ENCODE measurements around the gene CKAP4. TPM values are rescaled to one million over a fixed set of nuclear protein-coding genes. Genes with fewer than 3 reads are reported as not detected.

The CKAP4 gene
- total RNA-seq, 4 donors from 2014 or later = 15.5 to 24.5 (median 21.0) TPM

DNA sequence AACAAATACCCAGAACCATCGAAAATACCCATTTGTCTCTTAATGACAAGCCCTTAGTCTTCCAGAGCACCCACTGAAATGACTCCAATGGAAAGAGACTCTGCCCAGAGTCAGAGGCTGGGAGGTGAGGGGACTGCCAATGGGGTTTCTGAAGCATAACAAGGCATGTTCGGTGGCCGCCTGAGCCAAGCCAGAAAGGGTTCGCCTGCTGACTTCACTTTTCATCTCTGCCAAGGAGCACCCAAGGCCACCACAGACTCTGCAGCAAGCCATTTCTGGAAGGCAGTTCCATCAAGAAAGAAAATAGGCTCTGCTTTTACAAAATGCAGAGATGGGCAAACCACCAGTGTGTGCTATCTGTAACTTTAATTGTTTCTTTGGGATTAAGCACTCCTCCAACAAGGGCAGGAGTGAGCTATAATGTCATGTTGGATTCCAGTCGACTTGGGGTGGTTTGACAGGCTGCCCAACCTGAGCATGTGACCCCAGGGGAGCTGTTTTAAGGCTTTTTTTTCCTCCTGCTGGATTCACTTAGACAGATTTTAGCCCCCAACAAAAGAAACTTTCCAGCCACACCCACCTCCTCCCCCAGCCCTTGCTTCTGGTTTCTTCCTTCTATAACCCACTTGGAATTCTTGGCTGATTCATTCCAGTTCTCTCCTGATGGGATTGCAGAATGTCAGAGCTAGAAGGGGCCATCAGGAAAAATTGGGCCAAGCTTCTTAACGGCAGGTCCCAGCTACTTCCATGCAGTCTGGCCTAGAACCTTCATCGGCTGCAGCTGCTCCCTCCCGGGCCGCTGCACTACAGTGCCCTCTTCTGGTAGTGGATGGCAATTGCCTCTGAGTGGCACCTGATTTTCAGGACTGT, 24.1 kb downstream of the CKAP4 start:
- DNase-seq = peak; percentile 45 to 84 (median 73)
- H3K4me3 ChIP-seq = no peak overlapping the region
- H3K36me3 ChIP-seq = no peaks in the 10 kb centered on the region
- H3K27me3 ChIP-seq = no peaks in the 10 kb centered on the region
- no peak overlapping the region for H3K27ac ChIP-seq
- no peaks in the 10 kb centered on the region for H3K4me1 ChIP-seq
- no peaks in the 10 kb centered on the region for H3K9me3 ChIP-seq
- TF ChIP-seq CTCF (IDR thresholded peaks at IDR 0.05) (peak; percentile 80 to 97 (median 87)), POLR2A (IDR thresholded peaks at IDR 0.05) (no peak)

DNA sequence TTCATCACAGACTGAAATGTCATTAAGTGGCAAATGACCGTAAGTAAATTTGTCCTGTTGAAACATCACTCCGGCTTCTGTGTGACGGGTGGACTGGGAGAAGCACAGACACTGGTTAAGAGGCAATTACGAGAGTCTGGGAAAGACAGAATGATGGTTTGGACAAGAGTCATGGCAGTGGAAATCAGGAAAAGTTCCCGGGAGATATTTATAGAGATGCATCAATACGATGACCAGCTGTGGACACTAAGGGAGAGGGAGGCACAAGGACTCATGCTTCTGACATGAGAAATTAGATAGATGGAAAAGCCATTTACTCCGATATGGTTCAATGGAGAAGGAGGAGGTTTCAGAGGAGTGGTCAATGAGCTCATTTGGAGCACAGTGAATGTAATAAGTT, 27.3 kb downstream of the CKAP4 start:
- H3K27me3 ChIP-seq = no peaks in the 10 kb centered on the region
- H3K9me3 ChIP-seq = peaks cover 0 to 12% (median 0%) of the 10 kb centered on the region in 4 donors
- H3K36me3 ChIP-seq = no peaks in the 10 kb centered on the region
- no peak for DNase-seq
- H3K4me1 ChIP-seq = no peaks in the 10 kb centered on the region
- no peak for TF ChIP-seq POLR2A (IDR thresholded peaks at IDR 0.05)
- TF ChIP-seq CTCF (IDR thresholded peaks at IDR 0.05) = no peak
- H3K4me3 ChIP-seq = no peak overlapping the region
- no peak overlapping the region for H3K27ac ChIP-seq

GRCh38 chr12:106219043-106219442, 28.8 kb downstream of the CKAP4 start:
- H3K27ac ChIP-seq = no peak overlapping the region
- no peaks in the 10 kb centered on the region for H3K36me3 ChIP-seq
- no peak for DNase-seq
- peaks cover 0 to 12% (median 0%) of the 10 kb centered on the region in 4 donors for H3K9me3 ChIP-seq
- no peaks in the 10 kb centered on the region for H3K4me1 ChIP-seq
- H3K27me3 ChIP-seq = no peaks in the 10 kb centered on the region
- no peak overlapping the region for H3K4me3 ChIP-seq
- TF ChIP-seq POLR2A (IDR thresholded peaks at IDR 0.05) = no peak
- no peak for TF ChIP-seq CTCF (IDR thresholded peaks at IDR 0.05)

- TF ChIP-seq POLR2A (IDR thresholded peaks at IDR 0.05) = no peak
- no peak for TF ChIP-seq CTCF (IDR thresholded peaks at IDR 0.05)
- no peaks in the 10 kb centered on the region for H3K27me3 ChIP-seq
- no peaks in the 10 kb centered on the region for H3K36me3 ChIP-seq
- peaks cover 0 to 12% (median 0%) of the 10 kb centered on the region in 4 donors for H3K9me3 ChIP-seq
- no peak overlapping the region for H3K4me3 ChIP-seq
- H3K4me1 ChIP-seq = no peaks in the 10 kb centered on the region
- DNase-seq = no peak
- no peak overlapping the region for H3K27ac ChIP-seq
Observed at GRCh38 chr12:106217706-106218105, 30.1 kb downstream of the CKAP4 start.

DNA sequence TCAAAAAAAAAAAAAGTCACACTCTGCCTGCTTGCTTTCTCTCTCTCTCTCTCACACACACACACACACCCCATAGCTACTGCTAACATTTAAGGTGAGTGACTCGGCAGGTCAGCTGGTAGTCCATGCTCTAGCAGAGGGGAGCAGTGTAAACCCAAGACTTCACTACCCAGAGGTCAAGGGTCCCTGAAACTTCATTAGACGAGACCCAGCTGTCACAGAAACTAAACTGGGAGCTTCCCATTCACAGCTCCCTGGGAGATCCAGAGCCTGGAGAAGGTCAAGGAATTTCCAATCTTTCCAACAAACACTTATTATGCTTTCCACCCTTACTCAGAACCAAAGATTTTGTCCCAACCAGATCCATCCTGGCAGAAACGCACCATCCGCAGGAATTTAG, 33.2 kb downstream of the CKAP4 start:
- Histone ChIP-seq H3K4me1 (no peaks in the 10 kb centered on the region), H3K27ac (no peak overlapping the region), H3K4me3 (no peak overlapping the region), H3K36me3 (no peaks in the 10 kb centered on the region), H3K9me3 (peaks cover 0 to 12% (median 0%) of the 10 kb centered on the region in 4 donors), H3K27me3 (no peaks in the 10 kb centered on the region)
- TF ChIP-seq CTCF (IDR thresholded peaks at IDR 0.05) (no peak), POLR2A (IDR thresholded peaks at IDR 0.05) (no peak)
- no peak for DNase-seq

Measured in Peyer's patch (tissue), 4 donors.